ENCODE measurements around the gene GMNN. TPM values are rescaled to one million over a fixed set of nuclear protein-coding genes. Genes with fewer than 3 reads are reported as not detected.

GMNN gene
- polyA plus RNA-seq, 5 donors, result 31.3 to 50.7 (median 41.3) TPM

Other genes starting within 250 kb of the GMNN start
- gene KIAA0319, start 128.7 kb upstream of the GMNN start, polyA plus RNA-seq (ENCODE audit: insufficient read depth in 1 of 5, insufficient read length in 5 of 5, low replicate concordance in 1 of 5), result under 1 TPM; 0.27 to 0.61 (median 0.49) TPM
- gene TDP2, start 108.0 kb upstream of the GMNN start, polyA plus RNA-seq (ENCODE audit: insufficient read depth in 1 of 5, insufficient read length in 5 of 5, low replicate concordance in 1 of 5), result 10 to 100 TPM; 39.7 to 63.3 (median 52.3) TPM
- 10 to 100 TPM; 23.3 to 30.5 (median 25.5) TPM for gene ACOT13, start 107.9 kb upstream of the GMNN start, polyA plus RNA-seq (ENCODE audit: insufficient read depth in 1 of 5, insufficient read length in 5 of 5, low replicate concordance in 1 of 5)
- gene C6orf62, start 55.8 kb upstream of the GMNN start, polyA plus RNA-seq (ENCODE audit: insufficient read depth in 1 of 5, insufficient read length in 5 of 5, low replicate concordance in 1 of 5), result 100 to 1,000 TPM; 106 to 135 (median 129) TPM
- under 1 TPM in 2 of 5 donors, not detected in 3; 0.23 to 0.29 TPM for gene ARMH2, start 24.0 kb downstream of the GMNN start, polyA plus RNA-seq (ENCODE audit: insufficient read depth in 1 of 5, insufficient read length in 5 of 5, low replicate concordance in 1 of 5)
- gene RIPOR2, start 161.0 kb downstream of the GMNN start, polyA plus RNA-seq (ENCODE audit: insufficient read depth in 1 of 5, insufficient read length in 5 of 5, low replicate concordance in 1 of 5), result 1 to 10 TPM; 4.6 to 6.7 (median 5.8) TPM